D721Med (cell line): ENCODE results near the gene NDUFC1.

Experiments used
- DNase-seq: peaks from one replicate; pipeline ENCODE4 v3.0.0; 2011; ENCODE audit warnings: low spot score; ENCODE audit not compliant: insufficient read length
- FAIRE-seq: peaks from 2 replicates; lab custom pipeline; 2011; peaks lifted over from hg19 to GRCh38; lab: Jason Lieb, UNC
- TF ChIP-seq, protein P1 (sequence below): IDR thresholded peaks from 2 replicates; pipeline ENCODE4 v1.5.1; 2012; ENCODE audit warnings: mild to moderate bottlenecking, control low read depth; ENCODE audit not compliant: insufficient read depth; ENCODE audit errors: missing control alignments

NDUFC1 gene

DNA sequence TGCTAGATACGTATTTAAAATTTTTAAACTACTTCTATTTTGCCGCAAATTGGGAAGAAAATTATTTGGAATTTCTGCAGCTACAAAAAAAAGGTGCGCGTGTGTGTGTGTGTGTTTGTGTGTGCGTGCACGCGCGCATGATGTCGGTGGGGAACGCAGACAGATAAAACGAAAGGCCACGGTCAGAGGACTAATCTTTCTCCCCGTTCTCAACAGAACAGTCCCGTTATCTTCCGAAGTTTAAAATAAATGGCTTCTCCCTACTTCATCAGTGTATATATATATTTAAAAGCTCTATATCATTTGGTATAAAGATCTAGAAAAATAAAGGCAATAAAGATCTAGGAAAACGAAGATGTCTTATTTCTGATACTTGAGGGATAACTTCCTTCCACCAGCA is 23.8 kb downstream of the NDUFC1 start:
- no peak for DNase-seq
- TF ChIP-seq, protein P1, sequence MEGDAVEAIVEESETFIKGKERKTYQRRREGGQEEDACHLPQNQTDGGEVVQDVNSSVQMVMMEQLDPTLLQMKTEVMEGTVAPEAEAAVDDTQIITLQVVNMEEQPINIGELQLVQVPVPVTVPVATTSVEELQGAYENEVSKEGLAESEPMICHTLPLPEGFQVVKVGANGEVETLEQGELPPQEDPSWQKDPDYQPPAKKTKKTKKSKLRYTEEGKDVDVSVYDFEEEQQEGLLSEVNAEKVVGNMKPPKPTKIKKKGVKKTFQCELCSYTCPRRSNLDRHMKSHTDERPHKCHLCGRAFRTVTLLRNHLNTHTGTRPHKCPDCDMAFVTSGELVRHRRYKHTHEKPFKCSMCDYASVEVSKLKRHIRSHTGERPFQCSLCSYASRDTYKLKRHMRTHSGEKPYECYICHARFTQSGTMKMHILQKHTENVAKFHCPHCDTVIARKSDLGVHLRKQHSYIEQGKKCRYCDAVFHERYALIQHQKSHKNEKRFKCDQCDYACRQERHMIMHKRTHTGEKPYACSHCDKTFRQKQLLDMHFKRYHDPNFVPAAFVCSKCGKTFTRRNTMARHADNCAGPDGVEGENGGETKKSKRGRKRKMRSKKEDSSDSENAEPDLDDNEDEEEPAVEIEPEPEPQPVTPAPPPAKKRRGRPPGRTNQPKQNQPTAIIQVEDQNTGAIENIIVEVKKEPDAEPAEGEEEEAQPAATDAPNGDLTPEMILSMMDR: no peak
- no peak for FAIRE-seq

GRCh38 chr4:139275281-139275735 is 27.0 kb downstream of the NDUFC1 start:
- DNase-seq (no peak), FAIRE-seq (no peak)
- TF ChIP-seq, protein P1: no peak

DNA sequence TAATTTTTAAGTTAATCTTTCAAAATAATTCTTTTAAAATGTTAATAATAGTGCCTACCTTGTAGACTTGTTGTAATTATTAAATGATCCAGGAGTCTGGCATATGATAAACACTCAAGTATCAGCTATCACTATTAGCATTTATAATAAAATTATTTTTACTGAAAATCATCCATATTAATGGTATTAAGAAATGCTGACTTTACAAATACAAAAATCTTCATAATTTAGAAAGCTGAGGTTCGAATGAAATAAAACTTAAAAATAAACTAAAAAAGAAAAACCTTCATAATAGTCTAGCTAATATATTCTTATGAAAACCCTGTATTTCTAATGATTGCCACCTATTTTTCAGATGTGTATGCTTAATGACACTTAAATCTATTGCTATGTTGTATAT is 27.5 kb downstream of the NDUFC1 start:
- TF ChIP-seq, protein P1: no peak
- DNase-seq: no peak
- FAIRE-seq: no peak

DNA sequence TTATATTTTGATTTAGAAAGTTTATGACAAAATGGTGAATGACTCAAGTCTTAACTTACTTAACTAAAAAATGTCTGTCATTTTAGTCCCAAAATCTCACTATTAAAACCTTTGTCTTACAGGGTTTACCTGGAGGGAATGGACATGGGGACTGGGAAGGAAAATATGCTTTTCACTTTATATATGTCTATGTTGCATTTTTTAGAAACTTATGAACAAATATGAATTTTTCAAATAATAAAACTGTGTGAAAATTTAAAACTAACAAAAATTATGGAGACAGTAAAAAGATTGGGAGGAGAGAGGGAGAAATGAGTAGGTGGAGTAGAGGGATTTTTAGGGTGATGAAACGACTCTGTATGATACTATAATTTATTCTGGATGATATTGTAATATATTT is 28.4 kb downstream of the NDUFC1 start:
- TF ChIP-seq, protein P1: no peak
- FAIRE-seq (no peak), DNase-seq (no peak)

- TF ChIP-seq, protein P1: no peak
- no peak for DNase-seq
- FAIRE-seq: no peak
These were observed 35.0 kb downstream of the NDUFC1 start for GRCh38 chr4:139267301-139267700.

DNA sequence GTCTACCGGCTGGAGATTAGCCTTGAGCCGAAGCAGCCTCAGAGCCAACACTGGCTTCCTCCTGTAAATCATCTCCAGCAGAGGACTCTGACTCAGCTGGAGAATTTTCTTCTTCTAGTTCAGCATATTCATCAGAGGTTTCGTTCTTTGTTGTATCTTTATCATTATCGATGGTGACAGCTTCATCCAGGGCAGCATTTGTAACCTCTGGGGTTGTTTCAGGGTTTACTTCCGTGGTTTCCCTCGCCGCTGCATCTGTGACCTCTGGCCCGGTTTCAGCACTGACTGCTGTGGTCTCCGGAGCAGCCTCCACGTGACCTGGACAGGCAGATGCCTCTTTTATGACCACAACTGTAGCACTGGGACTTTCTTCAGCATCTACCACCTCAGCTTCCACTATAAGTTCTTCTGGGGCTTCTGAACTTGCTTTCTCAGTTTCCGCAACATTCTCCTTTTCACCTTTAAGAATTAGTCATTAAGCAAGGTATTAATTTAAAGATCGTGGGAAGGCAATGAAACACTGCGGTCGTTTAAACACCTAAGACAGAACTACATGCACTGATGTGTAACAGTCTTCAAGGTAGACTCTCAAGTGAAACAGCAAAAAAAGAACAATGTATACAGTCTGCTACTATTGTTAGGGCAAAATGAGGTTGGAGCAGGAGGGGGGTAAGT is 35.6 kb downstream of the NDUFC1 start:
- TF ChIP-seq, protein P1: no peak

DNA sequence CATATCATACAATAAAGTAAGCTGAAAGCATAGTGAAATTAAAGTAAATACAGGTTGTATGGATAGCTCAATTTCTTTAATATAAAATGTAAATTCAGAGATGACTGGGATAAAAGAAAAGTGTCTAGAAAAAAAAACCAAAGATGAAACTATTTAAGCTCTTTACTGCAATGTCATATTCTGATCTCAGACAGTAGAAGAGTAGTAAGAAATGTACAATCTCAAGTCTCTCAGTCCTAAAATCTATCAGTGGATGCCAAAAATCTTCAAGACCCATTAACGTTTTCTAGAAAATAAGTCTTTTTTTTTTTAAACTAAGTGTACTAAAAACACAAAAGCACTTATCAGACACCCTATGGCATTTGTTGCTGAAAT is 36.1 kb downstream of the NDUFC1 start:
- TF ChIP-seq, protein P1: no peak
- DNase-seq (no peak), FAIRE-seq (no peak)

More for the DNA sequence above, 35.6 kb downstream of the NDUFC1 start:
- DNase-seq: no peak
- FAIRE-seq: no peak
